COLO668 (cell line): ENCODE data around the gene SMURF1.

ENCODE experiments used
- DNase-seq: peaks from one replicate; lab custom pipeline; 2025; ENCODE audit not compliant: unreplicated experiment; lab: John Stamatoyannopoulos, UW

The SMURF1 gene

DNA sequence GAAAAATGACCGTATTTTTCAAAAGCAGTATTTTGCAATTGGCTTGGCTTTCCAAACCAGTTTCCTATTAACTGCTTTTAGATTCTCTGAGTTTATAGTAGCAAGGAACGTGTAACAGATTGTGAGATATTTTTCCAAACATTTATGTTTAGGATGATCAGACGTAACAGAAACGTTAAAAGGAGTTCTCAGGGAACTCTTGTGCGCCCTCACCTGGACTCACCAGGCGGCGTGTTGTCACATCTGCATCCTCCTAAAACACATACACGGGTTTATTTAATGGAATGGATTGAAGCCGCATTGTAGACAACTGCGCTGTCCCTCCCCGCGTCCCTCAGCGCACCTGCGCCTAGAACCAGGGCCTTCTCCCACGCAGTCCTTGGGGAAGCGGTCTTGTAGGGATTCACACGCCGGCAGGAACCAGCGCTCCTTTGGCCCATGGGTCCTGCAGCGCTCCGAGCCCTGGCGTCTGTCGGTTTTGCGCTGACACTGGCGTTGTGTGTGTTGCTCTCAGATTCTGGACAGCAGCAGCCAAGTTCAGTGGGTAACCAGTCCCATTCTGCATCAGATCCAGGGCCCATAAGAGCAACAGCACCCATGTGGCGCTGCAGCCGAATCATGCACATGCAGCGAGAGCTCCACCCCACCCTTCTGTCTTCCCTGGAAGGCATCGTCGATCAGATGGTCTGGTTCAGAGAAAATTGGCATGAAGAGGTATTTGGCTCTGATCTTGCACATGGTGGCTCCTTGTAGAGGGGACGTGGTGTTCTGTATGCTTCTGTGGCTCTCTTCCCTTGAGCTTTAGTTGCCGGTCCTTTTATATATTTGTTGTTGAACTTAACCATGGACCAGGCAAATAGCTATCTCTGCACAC, 150.6 kb downstream of the SMURF1 start:
- DNase-seq = no peak

DNA sequence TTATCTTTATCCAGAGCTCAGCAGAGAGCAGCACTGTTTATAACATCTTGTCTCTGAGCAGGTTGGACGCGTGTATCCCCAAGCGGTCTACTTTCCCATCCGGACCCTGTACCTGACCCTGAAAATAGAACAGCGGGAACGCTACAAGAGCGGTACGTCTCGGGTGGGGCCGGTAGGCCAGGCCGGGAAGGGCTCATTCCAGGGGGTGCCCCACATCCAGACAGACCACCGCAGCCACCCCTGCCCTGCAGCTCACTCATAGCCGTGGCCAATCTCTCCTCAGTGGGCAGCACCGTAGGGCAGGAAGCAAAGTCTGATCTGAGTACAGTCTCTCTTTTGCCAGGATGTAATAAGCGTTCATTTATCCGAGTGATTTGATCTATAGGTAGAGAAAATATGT, 151.8 kb downstream of the SMURF1 start:
- DNase-seq = no peak

DNA sequence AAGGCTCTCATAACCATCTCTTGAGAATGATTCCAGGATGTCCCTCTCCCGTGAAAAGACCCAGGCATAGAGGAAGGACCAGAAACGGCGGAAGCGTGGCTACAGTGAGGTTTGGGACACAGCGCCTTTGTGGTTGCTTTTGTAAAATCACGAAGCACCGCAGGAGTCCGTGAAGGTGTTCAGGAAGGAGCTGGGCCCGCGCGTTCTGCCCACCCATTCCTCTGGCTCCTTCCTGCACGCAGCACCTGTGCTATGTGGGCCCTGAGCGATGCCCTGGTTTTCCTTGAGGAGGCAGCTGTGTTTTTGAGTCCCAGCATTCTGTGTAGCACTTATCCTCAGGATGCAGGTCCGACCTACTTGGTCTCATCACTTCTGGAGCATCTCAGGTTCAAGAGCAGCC, 152.8 kb downstream of the SMURF1 start:
- DNase-seq = no peak

DNA sequence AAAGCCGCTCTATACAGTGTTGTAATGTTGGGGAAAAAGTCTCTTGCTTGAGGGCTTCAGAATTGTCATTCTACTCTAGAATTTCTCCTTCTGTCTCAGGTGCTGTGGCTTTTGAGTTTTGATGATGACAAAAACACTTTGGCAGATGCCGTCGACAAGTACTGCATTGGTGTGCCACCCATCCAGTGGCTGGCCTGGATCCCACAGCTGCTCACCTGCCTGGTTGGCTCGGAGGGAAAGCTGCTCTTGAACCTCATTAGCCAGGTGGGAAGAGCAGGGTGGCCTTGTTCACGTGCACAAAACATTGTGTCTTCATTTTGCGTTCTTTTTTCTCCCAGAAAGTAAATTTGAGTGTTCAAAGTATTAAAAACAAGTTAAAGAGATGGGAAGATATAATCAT, 153.6 kb downstream of the SMURF1 start:
- DNase-seq = no peak

DNA sequence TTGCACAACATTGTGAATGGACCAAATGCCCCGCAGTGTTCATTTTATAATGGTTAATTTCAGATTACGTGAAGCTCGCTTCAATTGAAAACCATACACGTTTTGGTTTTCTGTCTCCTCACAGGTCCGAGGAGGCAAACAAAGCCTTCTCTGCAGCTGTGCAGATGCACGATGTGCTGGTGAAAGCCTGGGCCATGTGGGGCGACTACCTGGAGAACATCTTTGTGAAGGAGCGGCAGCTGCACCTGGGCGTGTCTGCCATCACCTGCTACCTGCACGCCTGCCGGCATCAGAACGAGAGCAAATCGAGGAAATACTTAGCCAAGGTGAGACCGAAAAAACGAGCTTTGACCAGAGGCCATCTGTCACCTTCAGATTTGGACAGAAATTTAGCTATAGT, 155.3 kb downstream of the SMURF1 start:
- no peak for DNase-seq

DNA sequence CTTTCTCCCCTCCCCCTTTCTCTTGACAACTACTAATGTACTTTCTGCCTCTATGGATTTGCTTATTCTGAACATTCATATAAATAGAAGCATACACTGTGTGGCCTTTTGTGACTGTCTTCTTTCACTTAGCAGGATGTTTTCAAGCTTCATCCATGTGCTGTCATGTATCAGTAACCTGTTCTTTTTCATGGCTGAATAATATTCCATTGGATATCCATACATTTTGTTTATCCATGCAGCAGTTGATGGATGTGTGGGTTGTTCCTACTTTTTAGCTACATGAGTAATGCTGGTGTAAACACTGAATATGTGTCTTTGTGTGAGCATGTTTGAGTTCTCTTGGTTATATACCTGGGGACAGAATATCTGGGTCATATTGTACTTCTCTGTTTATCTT, 158.0 kb downstream of the SMURF1 start:
- DNase-seq = no peak

DNA sequence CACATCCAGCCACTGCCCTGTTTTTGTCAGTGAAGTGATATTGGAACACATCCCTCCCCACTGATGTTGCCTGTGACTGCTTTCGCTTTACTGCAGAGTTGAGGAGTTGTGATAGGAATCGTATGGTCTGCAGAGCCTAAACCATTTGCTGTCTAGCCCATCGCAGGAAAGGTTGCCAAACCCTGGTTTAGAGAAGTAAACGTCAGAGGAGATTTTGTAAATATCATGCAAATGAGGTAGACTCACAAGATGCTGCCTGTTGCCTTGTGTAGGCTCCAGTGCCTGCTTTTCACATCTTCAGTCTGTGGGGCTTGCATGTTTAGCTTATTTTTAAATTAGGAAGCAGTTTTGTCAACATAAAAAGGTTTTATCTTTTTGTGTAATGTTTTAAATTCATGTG, 158.5 kb downstream of the SMURF1 start:
- no peak for DNase-seq

DNA sequence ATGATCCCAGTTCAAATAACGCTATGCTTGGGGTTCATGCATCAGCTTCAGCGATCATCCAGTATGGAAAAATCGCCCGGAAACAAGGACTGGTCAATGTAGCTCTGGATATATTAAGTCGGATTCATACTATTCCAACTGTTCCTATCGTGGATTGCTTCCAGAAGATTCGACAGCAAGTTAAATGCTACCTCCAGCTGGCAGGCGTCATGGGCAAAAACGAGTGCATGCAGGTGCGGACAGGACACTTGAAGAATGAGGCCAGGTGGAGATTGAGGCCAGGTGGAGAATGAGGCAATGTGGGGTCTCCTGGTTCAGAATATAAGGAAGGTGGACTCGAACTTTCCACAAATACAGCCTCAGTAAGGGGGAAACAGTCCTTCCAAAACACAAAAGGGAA, 159.8 kb downstream of the SMURF1 start:
- DNase-seq = no peak

DNA sequence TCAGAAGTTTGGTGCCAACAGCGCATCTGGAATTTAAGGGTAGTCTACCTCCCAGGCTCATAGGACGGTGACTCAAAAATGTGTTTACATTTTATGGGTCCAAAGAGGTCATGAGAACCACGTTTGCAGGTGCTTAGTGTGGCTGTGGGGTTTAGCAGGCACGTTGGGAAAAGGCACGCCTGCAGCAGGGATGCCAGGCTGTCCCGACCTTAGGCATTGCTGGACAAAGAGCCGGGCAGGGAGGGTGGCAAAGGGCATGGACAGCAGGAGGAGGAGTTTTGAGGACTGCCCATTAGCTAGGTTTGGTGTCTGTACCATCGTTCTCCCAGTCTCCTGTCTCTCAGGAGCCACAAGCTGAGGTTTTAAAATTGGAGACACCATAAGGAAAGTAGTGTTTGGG, 161.2 kb downstream of the SMURF1 start:
- no peak for DNase-seq

DNA sequence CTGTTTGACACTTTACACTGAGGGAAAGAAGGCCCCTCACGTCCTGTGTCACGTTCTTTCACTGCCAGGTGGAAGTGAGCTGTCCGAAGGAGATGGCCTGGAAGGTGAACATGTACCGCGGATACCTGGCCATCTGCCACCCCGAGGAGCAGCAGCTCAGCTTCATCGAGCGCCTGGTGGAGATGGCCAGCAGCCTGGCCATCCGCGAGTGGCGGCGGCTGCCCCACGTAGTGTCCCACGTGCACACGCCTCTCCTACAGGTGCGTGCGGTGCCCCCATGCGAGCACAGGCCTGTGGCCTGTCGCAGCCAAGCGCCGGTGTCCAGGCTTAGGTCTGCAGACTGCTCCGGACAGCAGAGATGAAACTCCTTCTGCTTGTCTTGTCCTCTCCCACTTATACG, 162.2 kb downstream of the SMURF1 start:
- DNase-seq = no peak

DNA sequence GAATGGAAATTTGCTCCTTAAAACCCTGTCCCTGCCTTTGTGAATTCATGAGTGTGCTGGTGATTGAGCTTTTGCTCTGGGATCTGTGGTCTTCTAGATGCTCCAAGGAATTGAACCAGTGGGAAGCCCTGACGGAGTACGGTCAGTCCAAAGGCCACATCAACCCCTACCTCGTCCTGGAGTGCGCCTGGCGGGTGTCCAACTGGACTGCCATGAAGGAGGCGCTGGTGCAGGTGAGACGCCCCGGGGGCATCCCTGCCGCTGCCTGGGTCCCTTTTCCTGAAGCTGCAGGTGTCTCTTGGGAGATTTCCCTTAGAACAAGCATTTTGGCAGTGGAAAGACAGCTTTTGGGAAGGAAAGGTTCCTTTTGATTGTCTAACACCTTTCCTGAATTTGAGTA, 165.2 kb downstream of the SMURF1 start:
- no peak for DNase-seq
